ENCODE data around the gene EFNB1. TPM values are rescaled to one million over a fixed set of nuclear protein-coding genes. Genes with fewer than 3 reads are reported as not detected.

The EFNB1 gene
- total and polyA plus RNA-seq, 7 experiments from 2014 or later = 2.6 to 5.1 (median 4.1) TPM

DNA sequence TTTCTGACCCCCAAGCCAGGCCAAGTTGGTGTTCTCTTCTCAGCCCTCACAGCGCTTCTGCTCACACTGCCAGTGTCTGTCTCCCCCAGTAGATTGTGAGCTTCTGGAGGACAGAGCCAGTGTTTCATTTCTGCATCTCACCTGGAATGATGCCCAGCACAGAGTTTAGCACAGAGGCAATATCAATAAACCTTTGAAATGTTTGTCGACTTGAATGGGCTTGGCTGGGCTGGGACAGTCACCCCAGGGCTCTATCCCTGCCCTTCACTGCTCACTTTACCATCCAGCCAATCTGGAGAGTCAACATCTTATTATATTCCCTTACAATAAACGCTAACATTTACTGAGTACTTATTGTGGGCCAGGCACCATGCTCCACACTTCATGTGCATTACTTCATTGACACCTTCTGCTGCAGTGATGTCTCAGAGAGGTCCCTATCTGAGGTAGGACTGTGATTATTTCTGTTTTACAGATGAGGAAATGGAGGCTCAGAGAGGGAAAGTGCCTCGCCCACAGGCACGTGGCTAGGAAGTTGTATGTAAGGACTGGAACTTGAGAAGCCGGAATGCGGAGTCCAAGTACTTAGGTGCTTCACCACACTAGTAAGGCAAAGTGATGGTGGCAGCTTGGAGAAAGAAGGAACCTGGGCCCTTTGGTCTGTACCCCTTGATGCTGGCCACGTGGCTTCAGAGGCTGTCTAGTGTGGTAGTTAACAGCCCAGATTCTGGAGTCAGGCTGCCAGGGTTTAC lies 19.5 kb downstream of the EFNB1 start:
- Histone ChIP-seq H3K36me3 (ENCODE audit: control insufficient read depth in 2 of 3, insufficient read depth in 3 of 3, low read length in 3 of 3) (no peaks in the 10 kb centered on the region), H3K4me1 (ENCODE audit: control insufficient read depth in 2 of 2, insufficient read depth in 2 of 2, low read length in 2 of 2) (no peaks in the 10 kb centered on the region), H3K27ac (ENCODE audit: low read depth, low read length) (no peak overlapping the region), H3K9me3 (ENCODE audit: control insufficient read depth in 2 of 3, low read length in 3 of 3) (no peaks in the 10 kb centered on the region), H3K27me3 (ENCODE audit: control insufficient read depth in 2 of 2, insufficient read depth in 2 of 2, low read length in 2 of 2) (no peaks in the 10 kb centered on the region), H3K4me3 (ENCODE audit: low read length) (no peak overlapping the region)
- ATAC-seq (no peak), DNase-seq (no peak)
- Mint-ChIP-seq H3K4me1 (no peaks in the 10 kb centered on the region), H3K27ac (peak overlapping the region in 1 of 9 donors; percentile 36), H3K36me3 (no peaks in the 10 kb centered on the region), H3K4me3 (no peak overlapping the region), H3K9me3 (no peaks in the 10 kb centered on the region), H3K27me3 (no peaks in the 10 kb centered on the region)
- intact Hi-C loops (cut with micrococcal nuclease) = no loop called here
- CTCF ChIA-PET = no interaction called here
- POLR2A ChIA-PET = no interaction called here

GRCh38 chrX:68851082-68851481 lies 22.3 kb downstream of the EFNB1 start:
- DNase-seq (no peak), ATAC-seq (no peak)
- ChIA-PET CTCF (no interaction called here), POLR2A (no interaction called here)
- intact Hi-C loops (cut with micrococcal nuclease) = no loop called here
- Histone ChIP-seq H3K36me3 (ENCODE audit: control insufficient read depth in 2 of 3, insufficient read depth in 3 of 3, low read length in 3 of 3) (no peaks in the 10 kb centered on the region), H3K27me3 (ENCODE audit: control insufficient read depth in 2 of 2, insufficient read depth in 2 of 2, low read length in 2 of 2) (no peaks in the 10 kb centered on the region), H3K4me3 (ENCODE audit: low read length) (no peak overlapping the region), H3K27ac (ENCODE audit: low read depth, low read length) (no peak overlapping the region), H3K4me1 (ENCODE audit: control insufficient read depth in 2 of 2, insufficient read depth in 2 of 2, low read length in 2 of 2) (no peaks in the 10 kb centered on the region), H3K9me3 (ENCODE audit: control insufficient read depth in 2 of 3, low read length in 3 of 3) (no peaks in the 10 kb centered on the region)
- H3K4me3 Mint-ChIP-seq = no peak overlapping the region
- H3K9me3 Mint-ChIP-seq = no peaks in the 10 kb centered on the region
- no peaks in the 10 kb centered on the region for H3K4me1 Mint-ChIP-seq
- H3K27ac Mint-ChIP-seq = peak overlapping the region in 1 of 9 donors; percentile 51
- H3K27me3 Mint-ChIP-seq = no peaks in the 10 kb centered on the region
- no peaks in the 10 kb centered on the region for H3K36me3 Mint-ChIP-seq

GRCh38 chrX:68852046-68852445 lies 23.2 kb downstream of the EFNB1 start:
- peaks cover 0 to 2% (median 0%) of the 10 kb centered on the region in 7 donors for H3K4me1 Mint-ChIP-seq
- no peaks in the 10 kb centered on the region for H3K4me1 ChIP-seq (ENCODE audit: control insufficient read depth in 2 of 2, insufficient read depth in 2 of 2, low read length in 2 of 2)
- CTCF ChIA-PET = no interaction called here
- POLR2A ChIA-PET = no interaction called here
- intact Hi-C loops (cut with micrococcal nuclease) = no loop called here
- no peak overlapping the region for H3K4me3 Mint-ChIP-seq
- no peaks in the 10 kb centered on the region for H3K36me3 ChIP-seq (ENCODE audit: control insufficient read depth in 2 of 3, insufficient read depth in 3 of 3, low read length in 3 of 3)
- H3K9me3 ChIP-seq (ENCODE audit: control insufficient read depth in 2 of 3, low read length in 3 of 3) = no peaks in the 10 kb centered on the region
- peak overlapping the region in 1 of 9 donors; percentile 1 for H3K27ac Mint-ChIP-seq
- no peak overlapping the region for H3K27ac ChIP-seq (ENCODE audit: low read depth, low read length)
- H3K27me3 ChIP-seq (ENCODE audit: control insufficient read depth in 2 of 2, insufficient read depth in 2 of 2, low read length in 2 of 2) = no peaks in the 10 kb centered on the region
- no peaks in the 10 kb centered on the region for H3K36me3 Mint-ChIP-seq
- no peaks in the 10 kb centered on the region for H3K9me3 Mint-ChIP-seq
- DNase-seq (no peak), ATAC-seq (no peak)
- no peak overlapping the region for H3K4me3 ChIP-seq (ENCODE audit: low read length)
- no peaks in the 10 kb centered on the region for H3K27me3 Mint-ChIP-seq

- Histone ChIP-seq H3K4me1 (ENCODE audit: control insufficient read depth in 2 of 2, insufficient read depth in 2 of 2, low read length in 2 of 2) (no peaks in the 10 kb centered on the region), H3K27me3 (ENCODE audit: control insufficient read depth in 2 of 2, insufficient read depth in 2 of 2, low read length in 2 of 2) (no peaks in the 10 kb centered on the region), H3K4me3 (ENCODE audit: low read length) (no peak overlapping the region), H3K36me3 (ENCODE audit: control insufficient read depth in 2 of 3, insufficient read depth in 3 of 3, low read length in 3 of 3) (no peaks in the 10 kb centered on the region), H3K27ac (ENCODE audit: low read depth, low read length) (no peak overlapping the region), H3K9me3 (ENCODE audit: control insufficient read depth in 2 of 3, low read length in 3 of 3) (no peaks in the 10 kb centered on the region)
- Mint-ChIP-seq H3K27me3 (no peaks in the 10 kb centered on the region), H3K36me3 (no peaks in the 10 kb centered on the region), H3K4me1 (peaks cover 0 to 7% (median 0%) of the 10 kb centered on the region in 7 donors), H3K27ac (no peak overlapping the region), H3K9me3 (peaks cover 0 to 1% (median 0%) of the 10 kb centered on the region in 11 donors), H3K4me3 (no peak overlapping the region)
- intact Hi-C loops (cut with micrococcal nuclease) = no loop called here
- ChIA-PET POLR2A (no interaction called here), CTCF (no interaction called here)
- no peak for ATAC-seq
- DNase-seq = no peak
Observed at GRCh38 chrX:68853665-68854251, 24.9 kb downstream of the EFNB1 start.

DNA sequence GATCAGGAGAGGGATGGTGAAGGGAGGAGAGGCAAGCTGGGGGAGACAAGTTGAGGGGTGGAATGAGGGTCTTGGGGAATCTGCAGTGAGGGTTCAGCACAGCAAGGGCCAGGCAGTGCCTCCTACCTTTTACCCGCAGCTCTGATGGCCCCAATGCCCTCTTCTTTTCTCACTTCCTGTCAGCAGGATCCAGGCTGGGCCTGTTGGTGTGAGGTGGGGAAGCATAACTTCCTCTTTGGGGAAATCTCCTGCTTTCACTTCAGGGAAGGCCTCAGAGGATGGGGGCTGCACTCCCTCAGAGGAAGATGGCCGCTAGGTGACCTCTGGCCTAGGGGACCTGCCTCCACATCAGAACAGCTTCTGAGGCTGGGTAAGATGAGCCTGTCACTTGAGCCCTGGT lies 36.5 kb downstream of the EFNB1 start:
- Mint-ChIP-seq H3K4me3 (no peak overlapping the region), H3K4me1 (peaks cover 7 to 12% (median 10%) of the 10 kb centered on the region in 7 donors), H3K27ac (no peak overlapping the region), H3K27me3 (no peaks in the 10 kb centered on the region), H3K36me3 (no peaks in the 10 kb centered on the region), H3K9me3 (no peaks in the 10 kb centered on the region)
- peak; percentile 37 for ATAC-seq
- H3K9me3 ChIP-seq (ENCODE audit: control insufficient read depth in 2 of 3, low read length in 3 of 3) = no peaks in the 10 kb centered on the region
- POLR2A ChIA-PET = no interaction called here
- no peak overlapping the region for H3K27ac ChIP-seq (ENCODE audit: low read depth, low read length)
- H3K36me3 ChIP-seq (ENCODE audit: control insufficient read depth in 2 of 3, insufficient read depth in 3 of 3, low read length in 3 of 3) = no peaks in the 10 kb centered on the region
- no peak for DNase-seq
- no peaks in the 10 kb centered on the region for H3K27me3 ChIP-seq (ENCODE audit: control insufficient read depth in 2 of 2, insufficient read depth in 2 of 2, low read length in 2 of 2)
- H3K4me3 ChIP-seq (ENCODE audit: low read length) = no peak overlapping the region
- H3K4me1 ChIP-seq (ENCODE audit: control insufficient read depth in 2 of 2, insufficient read depth in 2 of 2, low read length in 2 of 2) = no peaks in the 10 kb centered on the region
- CTCF ChIA-PET = no interaction called here
- intact Hi-C loops (cut with micrococcal nuclease) = no loop called here

DNA sequence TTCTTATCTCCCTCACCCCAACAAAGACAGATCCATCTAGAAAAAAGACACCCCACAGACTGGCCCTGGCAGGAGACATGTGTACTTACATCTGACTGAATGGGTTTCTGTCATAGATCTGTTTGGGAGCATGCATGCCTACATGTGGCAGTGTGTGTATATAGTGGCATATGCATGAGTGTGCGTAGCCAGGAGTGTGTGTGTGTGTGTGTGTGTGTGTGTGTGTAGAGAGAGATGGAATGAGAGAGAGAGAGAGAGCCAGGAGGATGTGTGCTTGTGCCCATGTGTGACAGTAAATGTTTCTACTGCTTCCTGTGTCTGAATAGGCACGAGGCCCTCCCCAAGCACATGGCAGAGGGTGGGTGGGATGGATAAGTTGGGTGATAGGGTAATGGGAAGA lies 37.1 kb downstream of the EFNB1 start:
- Mint-ChIP-seq H3K27me3 (no peaks in the 10 kb centered on the region), H3K9me3 (no peaks in the 10 kb centered on the region), H3K4me1 (peaks cover 7 to 16% (median 10%) of the 10 kb centered on the region in 7 donors), H3K4me3 (no peak overlapping the region), H3K36me3 (no peaks in the 10 kb centered on the region), H3K27ac (no peak overlapping the region)
- no peak overlapping the region for H3K4me3 ChIP-seq (ENCODE audit: low read length)
- H3K4me1 ChIP-seq (ENCODE audit: control insufficient read depth in 2 of 2, insufficient read depth in 2 of 2, low read length in 2 of 2) = no peaks in the 10 kb centered on the region
- no peak for ATAC-seq
- no peak for DNase-seq
- no peaks in the 10 kb centered on the region for H3K36me3 ChIP-seq (ENCODE audit: control insufficient read depth in 2 of 3, insufficient read depth in 3 of 3, low read length in 3 of 3)
- ChIA-PET CTCF (no interaction called here), POLR2A (no interaction called here)
- no peaks in the 10 kb centered on the region for H3K9me3 ChIP-seq (ENCODE audit: control insufficient read depth in 2 of 3, low read length in 3 of 3)
- no peaks in the 10 kb centered on the region for H3K27me3 ChIP-seq (ENCODE audit: control insufficient read depth in 2 of 2, insufficient read depth in 2 of 2, low read length in 2 of 2)
- intact Hi-C loops (cut with micrococcal nuclease) = no loop called here
- no peak overlapping the region for H3K27ac ChIP-seq (ENCODE audit: low read depth, low read length)

GRCh38 chrX:68867458-68868112 lies 38.8 kb downstream of the EFNB1 start:
- H3K36me3 Mint-ChIP-seq = no peaks in the 10 kb centered on the region
- ATAC-seq = no peak
- no peaks in the 10 kb centered on the region for H3K27me3 ChIP-seq (ENCODE audit: control insufficient read depth in 2 of 2, insufficient read depth in 2 of 2, low read length in 2 of 2)
- no peak overlapping the region for H3K4me3 ChIP-seq (ENCODE audit: low read length)
- no peaks in the 10 kb centered on the region for H3K9me3 Mint-ChIP-seq
- no peaks in the 10 kb centered on the region for H3K36me3 ChIP-seq (ENCODE audit: control insufficient read depth in 2 of 3, insufficient read depth in 3 of 3, low read length in 3 of 3)
- intact Hi-C loops (cut with micrococcal nuclease) = no loop called here
- DNase-seq = no peak
- H3K27ac ChIP-seq (ENCODE audit: low read depth, low read length) = no peak overlapping the region
- H3K27ac Mint-ChIP-seq = peak overlapping the region in 1 of 9 donors; percentile 32
- H3K4me3 Mint-ChIP-seq = no peak overlapping the region
- ChIA-PET POLR2A (no interaction called here), CTCF (no interaction called here)
- no peaks in the 10 kb centered on the region for H3K9me3 ChIP-seq (ENCODE audit: control insufficient read depth in 2 of 3, low read length in 3 of 3)
- H3K4me1 Mint-ChIP-seq = peaks cover 7 to 16% (median 10%) of the 10 kb centered on the region in 7 donors
- H3K4me1 ChIP-seq (ENCODE audit: control insufficient read depth in 2 of 2, insufficient read depth in 2 of 2, low read length in 2 of 2) = no peaks in the 10 kb centered on the region
- H3K27me3 Mint-ChIP-seq = no peaks in the 10 kb centered on the region
